IPS-11a (cell line): ENCODE measurements around the gene RAPGEF1.
"Not testable (repeated sequence)": the region's sequence is repeated elsewhere in the genome, so short reads cannot be mapped to it uniquely, and the experiment has no call there.

Experiments
- H3K4me3 ChIP-seq: one replicate; pipeline ENCODE4 v1.5.1; 2013; ENCODE audit warnings: low read depth, low read length, control low read depth

The RAPGEF1 gene

GRCh38 chr9:131672451-131672850 is 67.4 kb downstream of the RAPGEF1 start:
- no peak overlapping the region for H3K4me3 ChIP-seq

DNA sequence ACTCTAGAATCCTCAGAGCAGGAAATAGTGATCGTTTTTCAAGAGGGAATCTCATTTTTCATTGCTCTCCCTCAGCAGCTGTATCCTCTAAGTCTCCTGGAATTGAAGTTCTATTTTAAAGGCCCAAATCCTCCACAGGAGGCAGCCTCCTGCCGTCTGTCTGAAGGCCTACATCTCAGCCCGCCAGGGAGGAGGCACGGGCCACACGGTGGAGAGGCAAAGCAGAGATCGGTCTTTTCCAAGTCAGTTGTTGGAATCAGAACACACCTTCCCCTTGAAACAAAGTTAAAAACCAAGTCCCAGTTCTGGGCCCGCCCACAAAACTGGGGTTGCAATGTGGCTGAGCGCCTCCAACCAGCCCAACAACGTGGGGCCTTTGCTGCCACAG is 68.7 kb downstream of the RAPGEF1 start:
- no peak overlapping the region for H3K4me3 ChIP-seq

DNA sequence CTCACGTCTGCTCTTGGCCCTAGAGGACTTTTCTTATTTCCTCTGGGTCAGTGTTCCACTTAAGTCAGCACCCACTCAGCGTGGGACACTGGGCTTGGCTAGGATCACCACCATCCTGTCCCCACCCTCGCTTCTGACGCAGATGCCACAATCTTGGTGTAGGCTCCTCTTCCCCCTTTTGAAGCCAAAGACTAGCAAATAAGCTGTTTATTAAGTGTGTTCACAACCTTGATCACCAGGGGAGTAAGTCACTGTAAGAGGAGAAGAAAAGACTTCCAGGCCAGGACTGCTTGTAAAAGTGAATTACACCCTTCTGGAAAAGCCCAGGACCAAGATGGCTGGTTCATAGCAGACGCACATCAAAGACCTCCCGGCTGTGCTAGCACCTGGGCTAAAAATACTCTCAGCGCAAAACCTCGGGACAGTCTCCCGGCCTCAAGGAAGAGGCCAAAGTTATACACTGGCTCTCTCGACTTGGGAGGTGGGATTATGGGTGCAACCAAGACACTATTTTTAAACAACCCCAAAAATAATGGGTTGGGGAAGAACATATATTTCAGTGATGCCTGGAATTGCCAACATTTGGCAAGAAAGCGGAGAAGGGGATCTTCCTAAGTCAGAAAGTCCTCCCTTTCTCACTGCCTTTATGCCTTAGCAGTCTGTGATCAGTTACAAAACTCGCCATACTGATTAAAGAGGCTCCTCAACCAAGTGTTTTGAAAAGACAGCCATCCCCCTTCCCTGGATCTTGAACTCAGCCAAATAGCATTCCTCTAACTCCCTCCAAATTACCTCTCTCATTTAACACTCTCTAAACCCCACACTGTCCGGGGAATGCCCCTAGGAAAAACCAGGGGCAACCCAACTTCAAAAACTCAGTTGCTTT is 69.4 kb downstream of the RAPGEF1 start:
- H3K4me3 ChIP-seq = no peak overlapping the region

DNA sequence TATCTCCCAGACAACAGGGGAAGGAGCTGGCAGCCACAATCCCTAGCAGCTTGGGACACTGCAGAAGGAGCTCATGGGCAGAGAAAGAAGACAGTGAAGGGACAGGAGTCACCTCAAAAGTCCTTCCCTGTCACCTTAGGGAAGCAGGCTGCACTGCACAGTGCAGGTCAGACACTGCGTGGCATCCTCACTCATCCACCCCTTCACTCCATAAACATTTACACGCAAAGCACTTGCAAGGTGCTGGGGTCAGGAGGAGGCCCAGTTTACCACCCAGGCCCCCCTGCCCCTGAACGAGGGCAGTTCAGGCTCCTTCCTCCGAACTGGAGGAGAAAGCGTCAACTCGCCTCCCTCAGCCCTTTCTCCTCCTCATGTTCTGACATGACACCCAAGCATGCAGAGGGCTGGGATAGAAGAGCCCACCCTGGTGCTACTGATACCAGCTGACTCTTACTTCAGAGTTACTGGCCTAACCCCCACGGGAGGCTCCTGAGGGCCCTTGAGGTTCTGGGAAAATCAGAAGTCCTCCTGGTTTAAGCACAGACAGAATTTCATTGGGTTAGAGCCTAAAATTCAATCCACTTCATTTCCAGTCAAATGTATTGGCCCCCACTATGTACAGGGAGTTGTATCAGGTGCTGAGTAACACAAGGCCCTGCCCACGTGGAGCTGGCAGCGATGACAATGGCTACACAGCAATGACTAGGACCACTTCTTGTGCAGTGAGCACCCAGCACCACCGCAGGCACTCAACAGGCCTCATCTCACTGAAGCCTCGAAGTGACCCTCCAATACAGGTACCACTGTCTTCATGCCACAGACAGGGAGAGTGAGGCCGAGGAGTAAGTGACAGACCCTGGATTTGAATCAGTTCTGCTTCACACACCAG is 70.4 kb downstream of the RAPGEF1 start:
- no peak overlapping the region for H3K4me3 ChIP-seq

DNA sequence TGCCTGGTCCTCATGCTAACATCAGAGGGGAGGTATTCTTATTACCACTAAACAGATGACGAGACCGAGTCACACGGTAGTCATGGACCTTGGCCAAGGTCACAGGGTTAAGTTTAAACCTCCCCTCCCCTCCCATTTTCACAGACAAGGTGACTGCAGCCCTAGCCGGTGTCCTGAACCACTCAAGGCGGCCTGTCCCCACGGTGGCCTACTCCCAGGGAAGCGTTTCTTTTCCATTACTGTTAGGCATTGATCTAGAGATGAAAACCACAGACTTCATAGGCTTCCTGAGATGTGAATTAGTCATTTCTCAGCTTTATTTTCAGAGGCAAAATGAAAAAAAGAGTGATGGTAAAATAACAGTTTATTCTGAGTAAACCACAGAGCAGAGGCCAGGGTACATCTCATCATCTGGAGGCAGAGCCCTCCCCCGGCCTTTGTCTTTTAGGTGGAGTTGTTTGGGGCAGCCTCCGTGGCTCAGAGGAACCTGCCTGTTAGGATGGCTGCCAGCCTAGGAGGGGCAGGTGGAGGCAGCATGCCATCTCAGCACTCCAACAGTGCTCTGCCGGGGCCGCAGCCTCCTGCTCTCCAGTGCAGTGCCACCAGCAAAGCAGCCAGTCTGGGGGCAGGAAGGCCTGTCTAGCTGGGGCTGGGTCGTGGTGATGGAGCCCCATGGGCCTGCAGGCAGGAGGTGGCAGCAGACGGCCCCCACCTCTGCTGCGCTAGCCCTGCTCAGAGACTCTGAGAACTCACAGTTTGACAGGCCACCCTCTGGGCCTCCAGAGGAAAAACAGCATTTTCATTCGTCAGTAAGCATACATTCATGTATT is 71.2 kb downstream of the RAPGEF1 start:
- no peak overlapping the region for H3K4me3 ChIP-seq

- no peak overlapping the region for H3K4me3 ChIP-seq
Measured at GRCh38 chr9:131668057-131668438, 71.8 kb downstream of the RAPGEF1 start.

DNA sequence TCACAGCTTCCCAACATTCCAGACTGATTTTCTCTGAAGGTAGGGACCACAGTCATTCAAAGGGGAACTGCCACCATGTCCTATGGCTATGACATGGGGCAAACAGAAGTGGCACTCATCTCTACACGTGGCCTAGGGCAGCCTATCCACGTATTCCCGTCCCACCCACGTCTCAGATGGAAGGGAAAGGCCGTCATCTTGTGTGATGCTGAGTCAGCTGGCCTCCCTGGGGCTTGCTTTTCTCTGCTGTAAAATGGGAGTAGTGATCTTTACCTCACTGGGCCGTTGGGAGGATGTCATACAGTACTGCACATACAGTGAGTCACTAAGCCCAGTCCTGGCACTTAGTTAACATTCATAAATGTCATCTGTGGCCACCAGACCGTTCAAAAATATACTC is 72.3 kb downstream of the RAPGEF1 start:
- no peak overlapping the region for H3K4me3 ChIP-seq

DNA sequence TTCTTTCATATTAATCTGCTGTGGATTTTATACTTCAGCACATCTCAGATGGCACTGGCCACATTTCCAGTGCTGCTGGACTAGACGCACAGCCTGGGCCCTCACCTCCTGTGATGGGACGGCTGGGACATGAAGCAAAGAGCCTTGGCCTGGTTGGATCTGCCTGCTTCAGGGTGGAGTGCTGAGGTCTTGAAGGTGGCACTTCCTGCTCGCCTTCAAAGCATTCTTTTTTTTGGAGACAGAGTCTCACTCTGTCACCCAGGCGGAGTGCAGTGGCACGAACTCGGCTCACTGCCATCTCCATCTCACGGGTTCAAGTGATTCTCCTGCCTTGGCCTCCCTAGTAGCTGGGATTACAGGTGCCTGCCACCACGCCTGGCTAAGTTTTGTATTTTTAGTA is 73.1 kb downstream of the RAPGEF1 start:
- H3K4me3 ChIP-seq = no peak overlapping the region

GRCh38 chr9:131666029-131666428 is 73.8 kb downstream of the RAPGEF1 start:
- H3K4me3 ChIP-seq = no peak overlapping the region

DNA sequence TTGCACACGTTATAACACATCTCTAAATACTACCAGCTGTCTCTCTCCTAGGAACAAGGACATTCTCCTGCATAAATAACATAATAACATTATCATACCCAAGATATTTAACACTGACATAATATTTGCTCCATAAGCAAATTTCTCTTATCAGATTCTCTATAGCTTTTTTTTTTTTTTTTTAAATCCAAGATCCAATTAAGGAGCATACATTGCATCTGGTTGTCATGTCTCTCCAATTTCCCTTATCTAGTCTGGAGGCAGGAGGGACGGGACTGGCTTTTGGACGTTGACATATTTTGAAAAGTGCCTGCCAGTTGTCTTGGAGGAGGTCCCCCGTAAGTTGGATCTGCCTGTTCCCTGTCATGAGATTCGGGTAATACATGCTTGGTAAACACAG is 76.6 kb downstream of the RAPGEF1 start:
- no peak overlapping the region for H3K4me3 ChIP-seq

DNA sequence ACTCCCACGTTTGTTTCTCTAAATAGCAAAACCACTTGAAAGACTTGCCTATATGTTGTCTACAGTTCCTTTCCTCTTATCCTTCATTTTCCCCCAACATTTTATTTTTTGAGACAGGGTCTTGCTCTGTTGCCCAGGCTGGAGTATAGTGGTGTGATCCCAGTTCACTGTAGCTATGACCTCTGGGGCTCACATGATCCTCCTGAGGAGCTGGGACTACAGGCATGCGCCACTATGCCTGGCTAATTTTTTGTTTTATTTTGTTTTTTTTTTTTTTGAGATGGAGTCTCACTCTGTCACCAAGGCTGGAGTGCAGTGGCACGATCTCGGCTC is 77.6 kb downstream of the RAPGEF1 start:
- H3K4me3 ChIP-seq = not testable (repeated sequence)

- no peak overlapping the region for H3K4me3 ChIP-seq
Measured at GRCh38 chr9:131661568-131662288, 78.1 kb downstream of the RAPGEF1 start.

DNA sequence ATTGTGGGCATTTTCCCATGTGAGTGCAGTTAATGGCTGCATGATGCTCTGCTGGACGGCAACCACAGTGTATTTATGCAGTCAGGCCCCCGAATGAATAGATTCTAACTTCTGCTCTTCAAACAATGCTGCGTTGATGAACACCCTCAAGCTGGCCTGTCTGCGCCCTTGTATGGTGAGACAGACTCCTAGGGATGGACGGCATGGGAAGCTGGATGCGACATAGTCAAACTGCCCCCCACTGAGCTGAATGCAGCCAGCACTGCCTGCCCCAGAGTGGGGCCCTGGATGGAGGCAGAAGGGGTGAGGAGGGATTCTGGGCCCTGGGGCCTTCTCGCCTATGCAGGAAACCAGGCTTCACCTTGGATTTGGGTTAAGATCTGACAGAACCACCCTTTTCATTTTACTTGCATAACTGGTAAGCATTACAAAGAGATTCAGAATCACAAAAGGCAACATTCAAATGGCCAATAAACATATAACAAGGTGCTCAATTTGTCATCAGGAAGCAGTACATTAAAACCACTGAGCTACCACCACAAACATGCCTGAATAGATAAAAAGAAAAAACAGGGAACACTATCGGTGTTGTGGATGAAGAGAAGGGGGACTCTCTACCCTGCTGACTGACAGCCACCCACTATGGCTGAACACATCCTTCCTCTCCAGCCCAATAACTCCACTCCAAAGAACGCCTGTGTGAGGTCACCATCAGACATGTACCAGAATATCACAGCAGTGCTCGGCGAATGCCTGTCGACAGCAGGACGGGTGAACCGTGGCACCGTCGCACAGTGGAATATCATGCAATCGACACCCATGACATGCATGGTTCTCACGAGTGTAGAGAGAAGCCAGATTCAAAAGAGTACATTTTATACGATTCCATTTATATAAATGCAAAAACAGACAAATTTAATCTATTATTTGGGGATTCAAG is 79.1 kb downstream of the RAPGEF1 start:
- no peak overlapping the region for H3K4me3 ChIP-seq

DNA sequence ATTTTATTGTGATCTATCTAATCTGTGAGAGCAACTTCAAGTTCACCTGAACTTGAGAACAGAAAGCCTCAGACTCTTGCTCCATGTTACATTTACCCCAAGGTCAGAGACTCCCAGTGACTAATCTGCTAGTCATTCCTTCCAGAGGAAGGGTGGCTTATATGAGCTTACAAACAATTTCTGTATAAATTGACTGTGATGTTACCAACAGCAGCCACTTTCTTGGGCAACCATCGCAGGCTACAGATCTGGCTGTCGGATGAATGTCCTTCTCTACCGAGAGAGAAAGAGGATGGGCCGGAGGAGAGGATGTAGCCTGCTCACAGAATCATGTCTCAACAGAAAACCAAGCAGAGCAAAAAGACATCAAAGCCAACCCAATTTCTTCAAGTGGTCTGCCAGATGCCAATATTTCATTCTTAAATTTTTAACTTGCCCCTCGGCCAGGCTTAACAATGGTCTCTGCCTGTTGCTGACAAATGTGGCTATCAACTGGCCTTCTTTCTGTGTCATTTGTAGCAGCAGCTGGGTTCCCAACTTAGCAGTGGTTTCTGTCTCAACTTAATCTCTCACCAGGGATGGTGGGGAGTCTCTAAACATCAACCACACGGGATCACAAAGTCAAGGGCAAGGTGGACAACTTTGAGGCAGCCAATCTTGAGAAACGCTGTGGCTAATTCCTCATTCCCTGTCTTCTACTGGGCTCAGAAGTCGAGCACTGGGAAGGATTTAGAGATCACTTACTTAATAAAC is 81.3 kb downstream of the RAPGEF1 start:
- no peak overlapping the region for H3K4me3 ChIP-seq

DNA sequence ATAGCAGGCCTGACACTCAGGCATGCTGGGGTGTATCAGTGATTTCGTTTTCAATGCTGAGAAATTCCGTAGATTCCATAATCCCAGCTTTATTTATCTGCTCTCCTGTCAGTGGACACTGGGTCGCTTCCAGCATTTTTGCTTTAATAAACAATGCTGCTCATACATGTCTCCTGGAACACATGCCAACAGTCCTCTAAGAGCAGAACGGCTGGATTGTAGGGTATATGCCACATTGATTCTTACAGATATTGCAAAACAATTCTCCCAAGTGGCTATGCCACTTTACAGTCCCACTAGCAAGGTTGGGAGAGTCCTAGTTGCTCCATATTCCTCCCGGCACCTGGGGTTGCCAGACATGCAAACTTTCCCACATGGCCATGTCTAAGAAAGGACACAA is 81.9 kb downstream of the RAPGEF1 start:
- no peak overlapping the region for H3K4me3 ChIP-seq

DNA sequence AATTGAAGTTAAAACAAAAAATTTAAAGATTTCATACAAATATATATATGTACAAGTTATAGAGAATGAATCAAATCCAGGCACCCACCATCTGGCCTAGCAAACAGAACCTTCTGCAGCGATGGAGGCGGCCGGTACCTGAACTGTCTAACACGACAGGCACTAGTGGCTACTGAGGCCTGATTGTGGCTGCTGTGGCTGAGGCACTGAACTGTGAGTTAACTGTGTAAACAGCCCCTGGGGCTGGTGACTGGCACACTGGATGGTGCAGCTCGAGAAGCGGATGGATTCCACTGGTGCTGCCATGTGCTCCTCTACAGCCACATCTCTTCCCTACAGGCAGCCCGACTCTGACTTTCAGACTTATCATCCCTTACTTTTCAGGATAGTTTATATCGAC is 82.4 kb downstream of the RAPGEF1 start:
- H3K4me3 ChIP-seq = no peak overlapping the region

GRCh38 chr9:131657037-131657377 is 82.9 kb downstream of the RAPGEF1 start:
- no peak overlapping the region for H3K4me3 ChIP-seq

DNA sequence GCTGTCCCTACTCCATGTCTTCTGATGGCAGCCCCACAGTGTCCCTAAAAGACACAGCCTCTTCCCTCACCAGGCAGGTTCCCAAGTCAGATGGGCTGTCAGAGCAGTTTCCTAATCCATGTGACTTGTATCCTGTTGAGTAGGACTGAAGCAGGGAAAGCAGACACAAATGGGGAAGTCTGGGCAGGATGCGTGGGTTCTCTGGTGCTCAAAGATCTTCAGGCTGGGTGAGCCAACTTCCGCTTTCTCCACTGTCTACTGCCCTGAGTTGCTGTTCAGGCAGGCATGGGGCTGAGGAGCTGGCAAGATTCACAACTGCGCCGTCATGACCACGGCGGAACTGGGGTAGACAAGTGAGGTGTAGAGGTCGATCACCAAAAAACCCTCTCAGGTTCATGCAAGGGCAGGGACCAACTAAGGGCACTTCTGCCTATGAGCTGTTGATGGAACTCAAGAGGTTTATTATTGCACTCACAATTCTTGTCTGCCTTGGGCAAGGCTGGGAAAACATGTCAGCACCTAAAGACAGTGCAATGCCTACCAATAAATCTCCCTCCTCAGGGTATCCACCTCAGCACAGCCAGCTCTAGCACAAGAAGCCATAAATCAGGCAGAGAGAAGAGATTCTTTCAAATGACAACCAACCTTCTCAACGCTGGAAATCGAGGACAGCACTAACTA is 83.4 kb downstream of the RAPGEF1 start:
- no peak overlapping the region for H3K4me3 ChIP-seq
